ENCODE data around the gene MICU1. TPM values are rescaled to one million over a fixed set of nuclear protein-coding genes. Genes with fewer than 3 reads are reported as not detected.

Gene MICU1
- total and polyA plus RNA-seq, 2 of the 13 experiments (the other 11 are each of a cell fraction or from before 2014, with no cell fraction given), result 32.5 to 56.1 TPM

- POLR2A ChIA-PET, result interaction anchor here (2.2 kb wide), 2 partner anchors 21 to 33 kb away, joined by 7 to 8 read pairs; partner anchors contain the start of gene MCU
- no peak overlapping the region for H3K27ac ChIP-seq (ENCODE audit: extremely low read length, insufficient read depth, low read length)
- TF ChIP-seq ZNF460 (CRISPR knock-in tag; IDR thresholded peaks at IDR 0.05; ENCODE audit: borderline replicate concordance) (no peak), ZNF264 (CRISPR knock-in tag; IDR thresholded peaks at IDR 0.05) (no peak), ZNF639 (CRISPR knock-in tag; conservative IDR thresholded peaks at IDR 0.05) (no peak), ZNF614 (CRISPR knock-in tag; IDR thresholded peaks at IDR 0.05; ENCODE audit: borderline replicate concordance) (no peak), FOXA3 (CRISPR knock-in tag; IDR thresholded peaks at IDR 0.05) (0 out of 2 replicates have a peak, but pooled peaks have one; percentile 36), ARID5B (CRISPR knock-in tag; IDR thresholded peaks at IDR 0.05) (0 out of 2 replicates have a peak, but pooled peaks have one; percentile 27), FOXA1 (IDR thresholded peaks at IDR 0.05) (no peak), FOXA1 (CRISPR knock-in tag; IDR thresholded peaks at IDR 0.05) (peak; percentile 38; the same call in 1 of the 2 replicates), ZBTB1 (CRISPR knock-in tag; IDR thresholded peaks at IDR 0.05; ENCODE audit: borderline replicate concordance) (no peak), ZNF607 (CRISPR knock-in tag; IDR thresholded peaks at IDR 0.05; ENCODE audit: borderline replicate concordance) (no peak)
- TF ChIP-seq, protein P1, sequence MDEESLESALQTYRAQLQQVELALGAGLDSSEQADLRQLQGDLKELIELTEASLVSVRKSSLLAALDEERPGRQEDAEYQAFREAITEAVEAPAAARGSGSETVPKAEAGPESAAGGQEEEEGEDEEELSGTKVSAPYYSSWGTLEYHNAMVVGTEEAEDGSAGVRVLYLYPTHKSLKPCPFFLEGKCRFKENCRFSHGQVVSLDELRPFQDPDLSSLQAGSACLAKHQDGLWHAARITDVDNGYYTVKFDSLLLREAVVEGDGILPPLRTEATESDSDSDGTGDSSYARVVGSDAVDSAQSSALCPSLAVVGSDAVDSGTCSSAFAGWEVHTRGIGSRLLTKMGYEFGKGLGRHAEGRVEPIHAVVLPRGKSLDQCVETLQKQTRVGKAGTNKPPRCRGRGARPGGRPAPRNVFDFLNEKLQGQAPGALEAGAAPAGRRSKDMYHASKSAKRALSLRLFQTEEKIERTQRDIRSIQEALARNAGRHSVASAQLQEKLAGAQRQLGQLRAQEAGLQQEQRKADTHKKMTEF (CRISPR knock-in tag; IDR thresholded peaks at IDR 0.05), result no peak
- TF ChIP-seq, protein P2, sequence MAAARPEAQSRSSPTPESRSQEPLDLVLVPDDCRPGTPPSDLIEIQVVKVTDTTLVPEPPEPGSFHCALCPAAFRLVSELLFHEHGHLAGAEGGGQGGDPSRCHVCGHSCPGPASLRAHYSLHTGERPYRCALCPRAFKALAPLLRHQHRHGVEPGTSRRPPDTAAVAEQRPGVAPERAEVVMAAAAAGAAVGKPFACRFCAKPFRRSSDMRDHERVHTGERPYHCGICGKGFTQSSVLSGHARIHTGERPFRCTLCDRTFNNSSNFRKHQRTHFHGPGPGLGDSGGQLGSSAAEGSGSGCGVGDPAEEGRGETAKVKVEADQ (CRISPR knock-in tag; IDR thresholded peaks at IDR 0.05; ENCODE audit: borderline replicate concordance), result no peak
- TF ChIP-seq, protein P3, sequence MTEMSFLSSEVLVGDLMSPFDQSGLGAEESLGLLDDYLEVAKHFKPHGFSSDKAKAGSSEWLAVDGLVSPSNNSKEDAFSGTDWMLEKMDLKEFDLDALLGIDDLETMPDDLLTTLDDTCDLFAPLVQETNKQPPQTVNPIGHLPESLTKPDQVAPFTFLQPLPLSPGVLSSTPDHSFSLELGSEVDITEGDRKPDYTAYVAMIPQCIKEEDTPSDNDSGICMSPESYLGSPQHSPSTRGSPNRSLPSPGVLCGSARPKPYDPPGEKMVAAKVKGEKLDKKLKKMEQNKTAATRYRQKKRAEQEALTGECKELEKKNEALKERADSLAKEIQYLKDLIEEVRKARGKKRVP (CRISPR knock-in tag; IDR thresholded peaks at IDR 0.05), result no peak
- TF ChIP-seq, protein P4, sequence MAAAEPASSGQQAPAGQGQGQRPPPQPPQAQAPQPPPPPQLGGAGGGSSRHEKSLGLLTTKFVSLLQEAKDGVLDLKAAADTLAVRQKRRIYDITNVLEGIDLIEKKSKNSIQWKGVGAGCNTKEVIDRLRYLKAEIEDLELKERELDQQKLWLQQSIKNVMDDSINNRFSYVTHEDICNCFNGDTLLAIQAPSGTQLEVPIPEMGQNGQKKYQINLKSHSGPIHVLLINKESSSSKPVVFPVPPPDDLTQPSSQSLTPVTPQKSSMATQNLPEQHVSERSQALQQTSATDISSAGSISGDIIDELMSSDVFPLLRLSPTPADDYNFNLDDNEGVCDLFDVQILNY (CRISPR knock-in tag; conservative IDR thresholded peaks at IDR 0.05), result no peak
Measured at GRCh38 chr10:72658696-72659400, 33.0 kb upstream of the MICU1 start.

More at GRCh38 chr10:72658696-72659400, 33.0 kb upstream of the MICU1 start:
- Histone ChIP-seq H2AFZ (ENCODE audit: low read length) (no peak overlapping the region), H3K4me3 (replicated peaks in 1 of 3; ENCODE audit: insufficient read depth in 1 of 3, low read depth in 2 of 3, low read length in 3 of 3) (no peak overlapping the region; a peak in 1 of 6 replicates), H3K27me3 (ENCODE audit: control insufficient read depth in 1 of 2, insufficient read depth in 2 of 2, low read length in 2 of 2) (no peaks in the 10 kb centered on the region), H4K20me1 (ENCODE audit: insufficient read depth, low read length) (no peaks in the 10 kb centered on the region), H3K9ac (ENCODE audit: insufficient read depth, low read depth, low read length) (no peak overlapping the region), H3K79me2 (ENCODE audit: insufficient read depth, low read length) (no peaks in the 10 kb centered on the region), H3K36me3 (replicated peaks in 1 of 2; ENCODE audit: control insufficient read depth in 1 of 2, insufficient read depth in 2 of 2, low read length in 2 of 2) (no peaks in the 10 kb centered on the region), H3K9me3 (ENCODE audit: low read length) (no peaks in the 10 kb centered on the region), H3K4me2 (ENCODE audit: low read depth, low read length) (peak overlapping the region; percentile 54), H3K4me1 (ENCODE audit: insufficient read depth, low read length) (peaks cover 34% of the 10 kb centered on the region)
- in situ Hi-C loops (cut with HindIII; ENCODE audit: extremely low pct_ligation_motif_present, low pct_unique_long_range_greater_than_20kb) (no loop called here), intact Hi-C loops (cut with micrococcal nuclease; ENCODE audit: unreplicated experiment) (no loop called here)
- 16% methylated on average over 5 of the region's 5 CpGs for WGBS (ENCODE audit: low lambda C conversion rate)
- no peak for FAIRE-seq
- CTCF ChIA-PET (ENCODE audit: low intra/inter-chr PET ratio, low total read pairs), result no interaction called here
- DNase-seq (ENCODE audit: low spot score), result no peak
- no TSS peak for BruUV-seq (replicated peaks)
- ATAC-seq, result peak; percentile 47

Data from HepG2 (cell line).